Thyroid gland (tissue), 4 donors: ENCODE measurements around the gene HEPN1.

Experiments used
- CTCF ChIP-seq, 6 experiments: fragments of 200-600 bp in 3 of 6; fragments of 450-650 bp in 3 of 6; sonication (generic) in 3 of 6; IDR thresholded peaks; one replicate each; pipeline ENCODE4 v1.5.1; 2016 to 2019; ENCODE audit warnings: antibody characterized with exemption in 6 of 6, mild to moderate bottlenecking in 2 of 6, inconsistent platforms in 1 of 6, moderate library complexity in 1 of 6
- POLR2A ChIP-seq, 2 donors: fragments of 450-650 bp; IDR thresholded peaks; one replicate each; pipeline ENCODE4 v1.6.1; 2017; ENCODE audit warnings: antibody characterized with exemption in 2 of 2, mild to moderate bottlenecking in 2 of 2, moderate library complexity in 1 of 2

GRCh38 chr11:124884340-124884739, 34.7 kb upstream of the HEPN1 start:
- TF ChIP-seq CTCF (IDR thresholded peaks at IDR 0.05) (no peak), POLR2A (IDR thresholded peaks at IDR 0.05) (no peak)
